ENCODE data around the gene DEGS2.

The DEGS2 gene

GRCh38 chr14:100100032-100100703 is 59.3 kb downstream of the DEGS2 start:
- H4K20me1 ChIP-seq: peaks cover 34 to 100% (median 85%) of the 10 kb centered on the region in 11 experiments; a peak in 21 of 22 replicates
- H3K27me3 ChIP-seq: no peaks in the 10 kb centered on the region

GRCh38 chr14:100098171-100098570 is 61.3 kb downstream of the DEGS2 start:
- Histone ChIP-seq H3K4me1 (peaks cover 17 to 26% (median 22%) of the 10 kb centered on the region in 10 experiments), H3K27me3 (no peaks in the 10 kb centered on the region), H3K27ac (no peak overlapping the region), H3K9me3 (replicated peaks in 1 of 11) (no peaks in the 10 kb centered on the region), H3K36me3 (peaks cover 79 to 100% (median 94%) of the 10 kb centered on the region in 11 experiments), H3K4me3 (no peak overlapping the region), H3K9ac (no peak overlapping the region), H3K4me2 (no peak overlapping the region), H4K20me1 (peaks cover 23 to 100% (median 79%) of the 10 kb centered on the region in 11 experiments; a peak in 21 of 22 replicates)
- no peak for TF ChIP-seq Cebpa-rat (IDR thresholded peaks at IDR 0.05)

More at GRCh38 chr14:100100032-100100703, 59.3 kb downstream of the DEGS2 start:
- no peak overlapping the region for H3K27ac ChIP-seq
- peaks cover 34 to 46% (median 42%) of the 10 kb centered on the region in 10 experiments for H3K4me1 ChIP-seq
- TF ChIP-seq Cebpa-rat (IDR thresholded peaks at IDR 0.05): no peak
- H3K9ac ChIP-seq: no peak overlapping the region
- H3K36me3 ChIP-seq: peaks cover 65 to 100% (median 82%) of the 10 kb centered on the region in 11 experiments
- no peaks in the 10 kb centered on the region for H3K9me3 ChIP-seq (replicated peaks in 1 of 11)
- H3K4me3 ChIP-seq: no peak overlapping the region
- H3K4me2 ChIP-seq: no peak overlapping the region

GRCh38 chr14:100096656-100097055 is 62.8 kb downstream of the DEGS2 start:
- peaks cover 95 to 100% (median 99%) of the 10 kb centered on the region in 11 experiments for H3K36me3 ChIP-seq
- no peak overlapping the region for H3K9ac ChIP-seq
- H3K4me2 ChIP-seq: no peak overlapping the region
- peaks cover 22 to 100% (median 79%) of the 10 kb centered on the region in 11 experiments; a peak in 21 of 22 replicates for H4K20me1 ChIP-seq
- H3K27ac ChIP-seq: no peak overlapping the region
- no peak for TF ChIP-seq Cebpa-rat (IDR thresholded peaks at IDR 0.05)
- no peaks in the 10 kb centered on the region; a peak in 1 of 22 replicates for H3K9me3 ChIP-seq (replicated peaks in 1 of 11)
- H3K4me1 ChIP-seq: peaks cover 1 to 10% (median 7%) of the 10 kb centered on the region in 10 experiments; a peak in 18 of 20 replicates
- no peaks in the 10 kb centered on the region for H3K27me3 ChIP-seq
- no peak overlapping the region for H3K4me3 ChIP-seq
